Uterus (tissue), 4 donors: ENCODE results near the gene ZMYND12. TPM values are rescaled to one million over a fixed set of nuclear protein-coding genes. Genes with fewer than 3 reads are reported as not detected.

Experiments
- DNase-seq, 2 donors: peaks; one replicate each; pipeline ENCODE4 v3.0.0-alpha.2; 2019 to 2020
- H3K27ac ChIP-seq, 2 donors: fragments of 200-600 bp; sonication (generic); 1 replicate in 1 of 2; 2 replicates in 1 of 2; pipeline ENCODE4 v1.5.1; 2016 to 2018
- H3K27me3 ChIP-seq, 2 donors: fragments of 200-600 bp; sonication (generic); one replicate each; pipeline ENCODE4 v1.5.1; 2018 to 2019; ENCODE audit warnings: control low read depth in 1 of 2
- H3K36me3 ChIP-seq, 2 donors: fragments of 200-600 bp; sonication (generic); one replicate each; pipeline ENCODE4 v1.5.1; 2019; ENCODE audit warnings: control low read depth in 1 of 2
- H3K4me1 ChIP-seq, 2 donors: fragments of 200-600 bp; sonication (generic); one replicate each; pipeline ENCODE4 v1.5.1; 2018 to 2019; ENCODE audit warnings: control low read depth in 1 of 2
- H3K4me3 ChIP-seq, 2 donors: fragments of 200-600 bp; sonication (generic); 1 replicate in 1 of 2; 2 replicates in 1 of 2; pipeline ENCODE4 v1.5.1; 2018 to 2019; ENCODE audit warnings: mild to moderate bottlenecking in 1 of 2
- H3K9me3 ChIP-seq, 2 donors: fragments of 200-600 bp; sonication (generic); one replicate each; pipeline ENCODE4 v1.5.1; 2019; ENCODE audit warnings: control low read depth in 1 of 2
- POLR2A ChIP-seq, 2 donors: fragments of 450-650 bp; IDR thresholded peaks; one replicate each; pipeline ENCODE4 v1.6.1; 2016; ENCODE audit warnings: antibody characterized with exemption in 2 of 2, mild to moderate bottlenecking in 1 of 2, moderate library complexity in 1 of 2
- intact Hi-C: fragments of 100-400 bp; cut with DNase I; formaldehyde crosslinking; loops from one replicate; pipeline ENCODE4 v1.15.1; 2023; ENCODE audit warnings: low total_unique reads
- small RNA-seq: library from RNA; depleted of rRNA; stranded (forward); fragments of <200 nt; gene quantifications from one replicate; pipeline ENCODE3, GENCODE V24; 2016
- total RNA-seq, 4 donors: library from RNA; depleted of rRNA in 3 of 4; stranded (reverse); fragments of >200 nt in 3 of 4; gene quantifications; one replicate each; pipeline versions ENCODE4 v1.1.0 to v1.2.4, GENCODE V29; 2014 to 2023
- TF ChIP-seq, protein P1 (sequence below), 4 experiments: fragments of 200-600 bp in 2 of 4; fragments of 450-650 bp in 2 of 4; sonication (generic) in 2 of 4; IDR thresholded peaks; one replicate each; pipeline ENCODE4 v1.5.1; 2016 to 2019; ENCODE audit warnings: antibody characterized with exemption in 4 of 4, mild to moderate bottlenecking in 2 of 4, moderate library complexity in 1 of 4
- donor health status: DM: yes; HTN: yes; CAD: no.

Gene ZMYND12
- total RNA-seq, 4 donors from 2014 or later: 0.59 to 5.7 TPM; not detected in 2

DNA sequence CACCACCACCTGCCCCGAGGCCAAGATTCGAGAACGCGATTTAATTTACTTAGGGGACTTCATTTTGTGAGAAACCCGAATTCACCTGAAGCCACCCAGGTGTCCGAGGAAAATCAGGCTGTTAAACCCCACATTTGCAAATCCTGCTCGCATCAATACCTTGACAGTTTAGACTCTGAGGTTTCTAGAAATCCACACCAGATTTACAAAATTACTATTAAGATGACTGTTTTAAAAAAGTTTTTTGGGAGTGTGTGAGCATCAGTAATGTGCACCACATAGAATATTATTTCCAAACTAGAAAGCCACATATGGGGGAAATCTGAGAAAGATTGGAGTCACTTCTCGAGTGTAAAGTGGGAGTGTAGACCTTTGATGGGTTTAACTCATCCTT, 74.5 kb downstream of the ZMYND12 start:
- no peaks in the 10 kb centered on the region for H3K9me3 ChIP-seq
- intact Hi-C loops: no loop called here
- no peaks in the 10 kb centered on the region for H3K4me1 ChIP-seq
- DNase-seq: no peak
- no peak overlapping the region for H3K27ac ChIP-seq
- H3K27me3 ChIP-seq: peaks cover 0 to 6% of the 10 kb centered on the region in 2 donors
- H3K36me3 ChIP-seq: no peaks in the 10 kb centered on the region
- peak overlapping the region; percentile 4 to 43 for H3K4me3 ChIP-seq
- TF ChIP-seq, protein P1, sequence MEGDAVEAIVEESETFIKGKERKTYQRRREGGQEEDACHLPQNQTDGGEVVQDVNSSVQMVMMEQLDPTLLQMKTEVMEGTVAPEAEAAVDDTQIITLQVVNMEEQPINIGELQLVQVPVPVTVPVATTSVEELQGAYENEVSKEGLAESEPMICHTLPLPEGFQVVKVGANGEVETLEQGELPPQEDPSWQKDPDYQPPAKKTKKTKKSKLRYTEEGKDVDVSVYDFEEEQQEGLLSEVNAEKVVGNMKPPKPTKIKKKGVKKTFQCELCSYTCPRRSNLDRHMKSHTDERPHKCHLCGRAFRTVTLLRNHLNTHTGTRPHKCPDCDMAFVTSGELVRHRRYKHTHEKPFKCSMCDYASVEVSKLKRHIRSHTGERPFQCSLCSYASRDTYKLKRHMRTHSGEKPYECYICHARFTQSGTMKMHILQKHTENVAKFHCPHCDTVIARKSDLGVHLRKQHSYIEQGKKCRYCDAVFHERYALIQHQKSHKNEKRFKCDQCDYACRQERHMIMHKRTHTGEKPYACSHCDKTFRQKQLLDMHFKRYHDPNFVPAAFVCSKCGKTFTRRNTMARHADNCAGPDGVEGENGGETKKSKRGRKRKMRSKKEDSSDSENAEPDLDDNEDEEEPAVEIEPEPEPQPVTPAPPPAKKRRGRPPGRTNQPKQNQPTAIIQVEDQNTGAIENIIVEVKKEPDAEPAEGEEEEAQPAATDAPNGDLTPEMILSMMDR (IDR thresholded peaks at IDR 0.05): no peak
- TF ChIP-seq POLR2A (IDR thresholded peaks at IDR 0.05): no peak

- no peak for TF ChIP-seq POLR2A (IDR thresholded peaks at IDR 0.05)
- H3K4me3 ChIP-seq: peak within 1 kb of the TSS; percentile 4 to 43
- no peaks in the 10 kb centered on the region for H3K9me3 ChIP-seq
- peaks cover 0 to 6% of the 10 kb centered on the region in 2 donors for H3K27me3 ChIP-seq
- DNase-seq: peak in 1 of 2 donors; percentile 32
- intact Hi-C loops: no loop called here
- H3K27ac ChIP-seq: no peak within 1 kb of the TSS
- H3K4me1 ChIP-seq: no peaks in the 10 kb centered on the region
- H3K36me3 ChIP-seq: no peaks in the 10 kb centered on the region
These were observed 75.1 kb downstream of the ZMYND12 start, which contains the start of gene RIMKLA for GRCh38 chr1:42380586-42381279. Gene RIMKLA, plus strand, starts transcription at chr1:42380792. Its CDS starts 143 bp downstream, at chr1:42380935.

Small RNAs within 50 kb of the gene (small RNA-seq; reads per million reads assigned to genes)
- gene TMSB4XP1: not detected

Other genes starting within 250 kb of the ZMYND12 start
- gene FOXJ3, start 120.8 kb downstream of the ZMYND12 start, total RNA-seq: 10 to 100 TPM; 31.2 to 88.4 (median 81.5) TPM
- 1 to 10 TPM in 1 of 4 donors, under 1 TPM in 2, not detected in 1; under 0.01 to 1.6 (median 0.62) TPM for gene RIMKLA, start 75.2 kb downstream of the ZMYND12 start, total RNA-seq
- 10 to 100 TPM; 11.5 to 76.3 (median 46.7) TPM for gene PPCS, start 521 bp upstream of the ZMYND12 start, total RNA-seq
- 10 to 100 TPM in 1 of 4 donors, 1 to 10 TPM in 3; 1.5 to 11.0 (median 6.0) TPM for gene CCDC30, start 7.3 kb upstream of the ZMYND12 start, total RNA-seq
- gene PPIH, start 202.4 kb upstream of the ZMYND12 start, total RNA-seq: 10 to 100 TPM in 3 of 4 donors, 1 to 10 TPM in 1; 2.6 to 48.4 (median 36.3) TPM
- 100 to 1,000 TPM; 282 to 387 (median 333) TPM for gene YBX1, start 226.4 kb upstream of the ZMYND12 start, total RNA-seq